ENCODE results near the gene CLDN18. TPM values are rescaled to one million over a fixed set of nuclear protein-coding genes. Genes with fewer than 3 reads are reported as not detected.

Gene CLDN18
- total RNA-seq, 2 experiments from 2014 or later = not detected

DNA sequence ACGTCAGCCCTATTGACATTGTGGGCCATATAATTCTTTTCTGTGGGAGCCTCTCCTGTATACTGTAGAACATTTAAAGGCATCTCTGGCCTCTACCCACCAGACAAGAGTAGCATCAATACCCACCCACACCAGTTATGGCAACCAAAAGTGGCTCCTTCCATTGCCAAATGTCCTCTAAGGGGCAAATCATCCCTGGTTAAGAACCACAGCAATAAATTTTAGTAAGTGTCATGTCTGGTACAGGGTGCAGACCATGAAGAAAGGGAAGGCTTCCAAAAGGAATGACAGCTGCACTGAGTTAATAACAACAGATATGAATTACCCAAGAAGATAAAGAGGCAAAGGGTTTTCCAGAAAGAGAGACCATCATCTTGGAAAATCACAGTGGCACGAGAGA lies 6.9 kb upstream of the CLDN18 start:
- peaks cover 6% of the 10 kb centered on the region for H3K27me3 Mint-ChIP-seq (ENCODE audit: low read depth)
- no peak overlapping the region for H3K27ac Mint-ChIP-seq
- no peaks in the 10 kb centered on the region for H3K36me3 Mint-ChIP-seq (ENCODE audit: low read depth)
- CTCF ChIA-PET = no interaction called here
- no peak overlapping the region for H3K4me3 Mint-ChIP-seq
- H3K4me1 Mint-ChIP-seq (ENCODE audit: low read depth) = no peaks in the 10 kb centered on the region
- intact Hi-C loops (cut with micrococcal nuclease) = no loop called here
- no peaks in the 10 kb centered on the region for H3K9me3 Mint-ChIP-seq
- no peak for DNase-seq

DNA sequence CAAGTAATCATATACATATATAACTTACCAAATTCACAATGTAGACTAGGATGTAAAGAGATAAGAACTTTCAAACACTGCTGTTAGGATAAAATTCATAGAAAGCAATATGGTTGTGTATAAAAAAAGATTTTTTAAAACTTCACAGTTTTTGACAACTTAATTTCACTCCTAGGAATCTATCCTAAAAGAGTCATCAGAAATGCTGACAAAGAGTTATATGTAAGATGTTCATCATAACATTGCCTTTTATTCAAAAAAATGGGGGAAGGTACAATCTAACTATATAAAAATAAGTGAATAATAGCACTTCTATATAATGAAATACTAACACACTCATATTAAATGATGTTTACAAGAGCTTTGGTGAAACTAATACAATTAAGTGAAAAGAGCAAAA lies 4.3 kb upstream of the CLDN18 start:
- no peak for DNase-seq
- CTCF ChIA-PET = no interaction called here
- intact Hi-C loops (cut with micrococcal nuclease) = no loop called here
- Mint-ChIP-seq H3K4me3 (no peak overlapping the region), H3K9me3 (no peaks in the 10 kb centered on the region), H3K27me3 (ENCODE audit: low read depth) (peaks cover 2% of the 10 kb centered on the region), H3K27ac (no peak overlapping the region), H3K4me1 (ENCODE audit: low read depth) (no peaks in the 10 kb centered on the region), H3K36me3 (ENCODE audit: low read depth) (no peaks in the 10 kb centered on the region)

- H3K4me1 Mint-ChIP-seq (ENCODE audit: low read depth) = no peaks in the 10 kb centered on the region
- H3K4me3 Mint-ChIP-seq = no peak overlapping the region
- CTCF ChIA-PET = no interaction called here
- no peak overlapping the region for H3K27ac Mint-ChIP-seq
- H3K9me3 Mint-ChIP-seq = no peaks in the 10 kb centered on the region
- DNase-seq = no peak
- intact Hi-C loops (cut with micrococcal nuclease) = no loop called here
- H3K27me3 Mint-ChIP-seq (ENCODE audit: low read depth) = peaks cover 2% of the 10 kb centered on the region
- no peaks in the 10 kb centered on the region for H3K36me3 Mint-ChIP-seq (ENCODE audit: low read depth)
Observed at GRCh38 chr3:138007898-138008297, 2.1 kb upstream of the CLDN18 start.

DNA sequence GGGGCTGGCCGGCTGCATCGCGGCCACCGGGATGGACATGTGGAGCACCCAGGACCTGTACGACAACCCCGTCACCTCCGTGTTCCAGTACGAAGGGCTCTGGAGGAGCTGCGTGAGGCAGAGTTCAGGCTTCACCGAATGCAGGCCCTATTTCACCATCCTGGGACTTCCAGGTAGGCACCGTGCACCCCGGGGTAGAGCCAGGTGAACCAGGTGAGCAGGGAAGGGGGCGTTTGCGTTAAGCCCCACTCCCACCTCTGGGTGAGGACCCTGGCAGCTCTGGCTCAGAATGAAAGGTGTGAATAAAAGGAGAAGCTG lies 267 bp downstream of the CLDN18 start:
- no peak overlapping the region for H3K4me3 Mint-ChIP-seq
- no peaks in the 10 kb centered on the region for H3K4me1 Mint-ChIP-seq (ENCODE audit: low read depth)
- no peak overlapping the region for H3K27ac Mint-ChIP-seq
- H3K36me3 Mint-ChIP-seq (ENCODE audit: low read depth) = no peaks in the 10 kb centered on the region
- CTCF ChIA-PET = no interaction called here
- H3K27me3 Mint-ChIP-seq (ENCODE audit: low read depth) = peaks cover 2% of the 10 kb centered on the region
- no peak for DNase-seq
- intact Hi-C loops (cut with micrococcal nuclease) = no loop called here
- H3K9me3 Mint-ChIP-seq = no peaks in the 10 kb centered on the region

DNA sequence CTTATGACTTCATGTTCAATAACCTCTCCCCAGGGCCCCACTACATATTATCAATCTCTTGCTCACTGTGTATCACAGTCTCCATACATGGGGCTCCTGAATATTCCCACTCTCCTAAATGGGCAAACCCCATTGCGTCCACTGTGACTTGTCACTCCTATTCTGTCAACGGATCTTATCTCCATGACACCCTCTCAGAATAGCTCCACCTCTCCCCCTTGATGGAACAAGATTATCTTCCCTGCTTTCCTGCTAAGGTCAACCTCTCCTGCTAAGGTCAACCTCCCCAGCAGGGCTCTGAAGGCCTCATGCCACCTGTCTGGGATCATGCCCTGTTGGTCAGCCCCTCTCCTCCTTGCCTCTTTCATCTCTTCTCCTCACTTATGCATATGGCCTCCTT lies 1.8 kb downstream of the CLDN18 start:
- H3K9me3 Mint-ChIP-seq = no peaks in the 10 kb centered on the region
- CTCF ChIA-PET = no interaction called here

DNA sequence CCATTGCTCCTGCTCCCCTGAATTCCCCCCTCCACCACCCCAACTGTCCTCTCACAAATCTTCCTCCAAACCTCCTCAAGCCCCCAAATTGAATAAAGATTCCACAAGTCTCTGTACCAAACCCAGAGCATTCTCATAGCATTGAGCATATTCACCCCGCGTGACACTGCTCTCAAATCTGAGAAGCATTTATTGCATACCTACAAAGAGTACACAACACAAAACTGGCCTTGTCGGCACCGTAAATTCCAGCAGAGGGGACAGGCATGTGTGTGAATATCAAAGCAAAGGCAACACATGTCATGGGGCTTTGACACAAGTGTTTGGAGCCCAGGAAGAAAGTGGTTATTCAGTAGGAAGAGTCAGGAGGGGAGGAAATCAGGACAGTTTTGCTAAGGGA lies 2.6 kb downstream of the CLDN18 start:
- CTCF ChIA-PET = interaction anchor here (1.2 kb wide), 1 partner anchor 18 kb away, joined by 3 read pairs; no protein-coding TSS in a partner anchor
- Mint-ChIP-seq H3K27ac (no peak overlapping the region), H3K4me3 (no peak overlapping the region), H3K27me3 (ENCODE audit: low read depth) (peaks cover 2% of the 10 kb centered on the region), H3K9me3 (no peaks in the 10 kb centered on the region), H3K36me3 (ENCODE audit: low read depth) (no peaks in the 10 kb centered on the region), H3K4me1 (ENCODE audit: low read depth) (no peaks in the 10 kb centered on the region)
- intact Hi-C loops (cut with micrococcal nuclease) = no loop called here
- DNase-seq = no peak

More for the DNA sequence above, 1.8 kb downstream of the CLDN18 start:
- intact Hi-C loops (cut with micrococcal nuclease) = no loop called here
- Mint-ChIP-seq H3K4me1 (ENCODE audit: low read depth) (no peaks in the 10 kb centered on the region), H3K4me3 (no peak overlapping the region), H3K27me3 (ENCODE audit: low read depth) (peaks cover 2% of the 10 kb centered on the region), H3K36me3 (ENCODE audit: low read depth) (no peaks in the 10 kb centered on the region), H3K27ac (no peak overlapping the region)
- DNase-seq = no peak

- intact Hi-C loops (cut with micrococcal nuclease) = no loop called here
- Mint-ChIP-seq H3K36me3 (ENCODE audit: low read depth) (no peaks in the 10 kb centered on the region), H3K4me1 (ENCODE audit: low read depth) (no peaks in the 10 kb centered on the region), H3K27ac (no peak overlapping the region), H3K4me3 (no peak overlapping the region), H3K27me3 (ENCODE audit: low read depth) (peaks cover 2% of the 10 kb centered on the region), H3K9me3 (no peaks in the 10 kb centered on the region)
- CTCF ChIA-PET = interaction anchor here (1.3 kb wide), 1 partner anchor 45 kb away, joined by 3 read pairs; no protein-coding TSS in a partner anchor
- no peak for DNase-seq
Observed at GRCh38 chr3:138016065-138016464, 6.1 kb downstream of the CLDN18 start.

DNA sequence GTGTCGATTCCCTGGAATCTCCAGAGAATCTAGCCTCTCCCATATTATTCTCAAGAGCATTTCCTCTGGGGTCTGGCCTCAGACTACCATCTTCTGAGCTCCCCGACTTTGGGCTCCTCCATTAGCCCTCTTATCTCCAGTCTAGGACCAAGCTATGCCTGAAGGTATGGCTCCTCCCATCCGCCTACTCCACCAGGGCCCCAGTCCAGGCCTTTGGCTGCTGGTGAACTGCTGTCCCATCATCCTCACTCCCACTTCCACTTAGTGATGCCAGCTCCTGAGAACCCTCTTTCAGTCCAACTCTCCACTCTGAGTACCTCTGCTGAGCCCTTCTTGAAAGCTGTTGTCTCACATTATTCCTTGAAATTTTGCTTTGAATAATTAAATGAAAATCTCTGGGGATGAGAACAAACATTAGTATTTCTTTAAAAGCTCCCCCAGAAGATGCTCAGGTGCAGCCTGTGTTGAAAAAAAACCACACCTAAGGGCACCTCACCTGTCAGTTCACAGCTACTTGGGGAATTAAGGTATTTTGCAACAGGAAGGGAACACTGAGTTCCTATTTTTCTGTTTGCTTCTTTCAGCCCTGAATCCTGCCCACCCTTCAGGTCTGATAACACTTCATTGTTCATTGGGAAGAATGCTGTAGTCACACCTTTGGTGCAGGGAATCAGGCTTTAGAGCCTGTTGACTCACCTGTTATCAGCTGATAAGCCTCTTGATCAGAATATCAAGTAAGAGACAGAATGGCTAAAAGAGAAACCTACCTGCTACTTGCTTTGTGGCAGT lies 9.5 kb downstream of the CLDN18 start:
- no peaks in the 10 kb centered on the region for H3K4me1 Mint-ChIP-seq (ENCODE audit: low read depth)
- H3K27ac Mint-ChIP-seq = no peak overlapping the region
- no peaks in the 10 kb centered on the region for H3K27me3 Mint-ChIP-seq (ENCODE audit: low read depth)
- DNase-seq = no peak
- H3K36me3 Mint-ChIP-seq (ENCODE audit: low read depth) = no peaks in the 10 kb centered on the region
- CTCF ChIA-PET = no interaction called here
- no peak overlapping the region for H3K4me3 Mint-ChIP-seq
- intact Hi-C loops (cut with micrococcal nuclease) = no loop called here
- no peaks in the 10 kb centered on the region for H3K9me3 Mint-ChIP-seq

GRCh38 chr3:138023754-138024153 lies 13.8 kb downstream of the CLDN18 start:
- intact Hi-C loops (cut with micrococcal nuclease) = no loop called here
- H3K27ac Mint-ChIP-seq = no peak overlapping the region
- no peak overlapping the region for H3K4me3 Mint-ChIP-seq
- no peaks in the 10 kb centered on the region for H3K36me3 Mint-ChIP-seq (ENCODE audit: low read depth)
- CTCF ChIA-PET = no interaction called here
- no peaks in the 10 kb centered on the region for H3K9me3 Mint-ChIP-seq
- H3K27me3 Mint-ChIP-seq (ENCODE audit: low read depth) = peaks cover 10% of the 10 kb centered on the region
- DNase-seq = no peak
- H3K4me1 Mint-ChIP-seq (ENCODE audit: low read depth) = no peaks in the 10 kb centered on the region

- Mint-ChIP-seq H3K36me3 (ENCODE audit: low read depth) (no peaks in the 10 kb centered on the region), H3K4me3 (no peak overlapping the region), H3K9me3 (no peaks in the 10 kb centered on the region), H3K27me3 (ENCODE audit: low read depth) (peaks cover 10% of the 10 kb centered on the region), H3K4me1 (ENCODE audit: low read depth) (no peaks in the 10 kb centered on the region), H3K27ac (no peak overlapping the region)
- intact Hi-C loops (cut with micrococcal nuclease) = no loop called here
- no peak for DNase-seq
- CTCF ChIA-PET = no interaction called here
Observed at GRCh38 chr3:138025553-138025952, 15.6 kb downstream of the CLDN18 start.

- Mint-ChIP-seq H3K4me1 (ENCODE audit: low read depth) (no peaks in the 10 kb centered on the region), H3K9me3 (no peaks in the 10 kb centered on the region), H3K27me3 (ENCODE audit: low read depth) (peaks cover 13% of the 10 kb centered on the region), H3K4me3 (no peak overlapping the region), H3K27ac (no peak overlapping the region), H3K36me3 (ENCODE audit: low read depth) (no peaks in the 10 kb centered on the region)
- DNase-seq = no peak
- intact Hi-C loops (cut with micrococcal nuclease) = no loop called here
- CTCF ChIA-PET = no interaction called here
Observed at GRCh38 chr3:138027821-138028220, 17.9 kb downstream of the CLDN18 start.

GRCh38 chr3:138030734-138031280 lies 20.8 kb downstream of the CLDN18 start:
- H3K27ac Mint-ChIP-seq = no peak overlapping the region
- H3K4me1 Mint-ChIP-seq (ENCODE audit: low read depth) = no peaks in the 10 kb centered on the region
- no peaks in the 10 kb centered on the region for H3K36me3 Mint-ChIP-seq (ENCODE audit: low read depth)
- H3K27me3 Mint-ChIP-seq (ENCODE audit: low read depth) = peaks cover 14% of the 10 kb centered on the region
- no peak overlapping the region for H3K4me3 Mint-ChIP-seq
- intact Hi-C loops (cut with micrococcal nuclease) = no loop called here
- no peaks in the 10 kb centered on the region for H3K9me3 Mint-ChIP-seq
- CTCF ChIA-PET = interaction anchor here (1.4 kb wide), 1 partner anchor 18 kb away, joined by 3 read pairs; no protein-coding TSS in a partner anchor
- no peak for DNase-seq

DNA sequence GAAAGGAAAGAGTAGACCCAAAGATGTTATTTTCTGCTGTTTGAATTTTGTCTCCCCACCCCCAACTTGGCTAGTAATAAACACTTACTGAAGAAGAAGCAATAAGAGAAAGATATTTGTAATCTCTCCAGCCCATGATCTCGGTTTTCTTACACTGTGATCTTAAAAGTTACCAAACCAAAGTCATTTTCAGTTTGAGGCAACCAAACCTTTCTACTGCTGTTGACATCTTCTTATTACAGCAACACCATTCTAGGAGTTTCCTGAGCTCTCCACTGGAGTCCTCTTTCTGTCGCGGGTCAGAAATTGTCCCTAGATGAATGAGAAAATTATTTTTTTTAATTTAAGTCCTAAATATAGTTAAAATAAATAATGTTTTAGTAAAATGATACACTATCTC lies 21.6 kb downstream of the CLDN18 start:
- Mint-ChIP-seq H3K4me3 (no peak overlapping the region), H3K27me3 (ENCODE audit: low read depth) (peaks cover 9% of the 10 kb centered on the region), H3K27ac (no peak overlapping the region), H3K4me1 (ENCODE audit: low read depth) (no peaks in the 10 kb centered on the region), H3K36me3 (ENCODE audit: low read depth) (no peaks in the 10 kb centered on the region), H3K9me3 (no peaks in the 10 kb centered on the region)
- intact Hi-C loops (cut with micrococcal nuclease) = no loop called here
- no peak for DNase-seq
- CTCF ChIA-PET = no interaction called here
